Measurements from ENCODE around the gene IQSEC1. TPM values are rescaled to one million over a fixed set of nuclear protein-coding genes. Genes with fewer than 3 reads are reported as not detected.
A peak's percentile ranks its signal among the peaks of the same experiment; 100 is the strongest.

Gene IQSEC1
- total RNA-seq, 2 donors from 2014 or later: 38.0 to 62.9 TPM

- no peak overlapping the region for H3K4me3 Mint-ChIP-seq
- no peak for ATAC-seq (replicated peaks)
- peaks cover 14% of the 10 kb centered on the region for H3K36me3 Mint-ChIP-seq (ENCODE audit: low read depth)
- peaks cover 54% of the 10 kb centered on the region for H3K4me1 Mint-ChIP-seq
- H3K27ac Mint-ChIP-seq: peak overlapping the region; percentile 85
- H3K27me3 Mint-ChIP-seq: no peaks in the 10 kb centered on the region
- no peaks in the 10 kb centered on the region for H3K9me3 Mint-ChIP-seq
Measured at GRCh38 chr3:12957339-12957738, 115.9 kb downstream of the IQSEC1 start.

GRCh38 chr3:12956316-12956660 is 116.9 kb downstream of the IQSEC1 start:
- Mint-ChIP-seq H3K4me3 (no peak overlapping the region), H3K36me3 (ENCODE audit: low read depth) (peaks cover 14% of the 10 kb centered on the region), H3K4me1 (peaks cover 53% of the 10 kb centered on the region), H3K27ac (peak overlapping the region; percentile 85), H3K9me3 (no peaks in the 10 kb centered on the region), H3K27me3 (no peaks in the 10 kb centered on the region)
- ATAC-seq (replicated peaks): no peak

GRCh38 chr3:12955651-12956315 is 117.4 kb downstream of the IQSEC1 start:
- H3K4me1 Mint-ChIP-seq: peaks cover 51% of the 10 kb centered on the region
- no peaks in the 10 kb centered on the region for H3K27me3 Mint-ChIP-seq
- H3K27ac Mint-ChIP-seq: peak overlapping the region; percentile 85
- peaks cover 12% of the 10 kb centered on the region for H3K36me3 Mint-ChIP-seq (ENCODE audit: low read depth)
- no peak for ATAC-seq (replicated peaks)
- no peaks in the 10 kb centered on the region for H3K9me3 Mint-ChIP-seq
- H3K4me3 Mint-ChIP-seq: no peak overlapping the region

GRCh38 chr3:12954891-12955650 is 118.2 kb downstream of the IQSEC1 start:
- H3K4me1 Mint-ChIP-seq: peaks cover 47% of the 10 kb centered on the region
- ATAC-seq (replicated peaks): peak; percentile 79
- peak overlapping the region; percentile 84 for H3K27ac Mint-ChIP-seq
- no peaks in the 10 kb centered on the region for H3K27me3 Mint-ChIP-seq
- peaks cover 6% of the 10 kb centered on the region for H3K36me3 Mint-ChIP-seq (ENCODE audit: low read depth)
- H3K9me3 Mint-ChIP-seq: no peaks in the 10 kb centered on the region
- H3K4me3 Mint-ChIP-seq: no peak overlapping the region

GRCh38 chr3:12954180-12954579 is 119.0 kb downstream of the IQSEC1 start:
- no peaks in the 10 kb centered on the region for H3K9me3 Mint-ChIP-seq

GRCh38 chr3:12953201-12953995 is 119.8 kb downstream of the IQSEC1 start:
- Mint-ChIP-seq H3K4me1 (peaks cover 53% of the 10 kb centered on the region), H3K27ac (peak overlapping the region; percentile 84)
- no peak for ATAC-seq (replicated peaks)

More at GRCh38 chr3:12954180-12954579, 119.0 kb downstream of the IQSEC1 start:
- Mint-ChIP-seq H3K27ac (peak overlapping the region; percentile 84), H3K4me1 (peaks cover 53% of the 10 kb centered on the region), H3K4me3 (no peak overlapping the region), H3K27me3 (no peaks in the 10 kb centered on the region), H3K36me3 (ENCODE audit: low read depth) (peaks cover 6% of the 10 kb centered on the region)
- no peak for ATAC-seq (replicated peaks)

GRCh38 chr3:12952343-12953200 is 120.7 kb downstream of the IQSEC1 start:
- no peaks in the 10 kb centered on the region for H3K9me3 Mint-ChIP-seq
- H3K27ac Mint-ChIP-seq: peak overlapping the region; percentile 35
- peaks cover 52% of the 10 kb centered on the region for H3K4me1 Mint-ChIP-seq
- no peak for ATAC-seq (replicated peaks)
- no peak overlapping the region for H3K4me3 Mint-ChIP-seq
- peaks cover 16% of the 10 kb centered on the region for H3K36me3 Mint-ChIP-seq (ENCODE audit: low read depth)
- H3K27me3 Mint-ChIP-seq: no peaks in the 10 kb centered on the region

More at GRCh38 chr3:12953201-12953995, 119.8 kb downstream of the IQSEC1 start:
- Mint-ChIP-seq H3K9me3 (no peaks in the 10 kb centered on the region), H3K4me3 (no peak overlapping the region), H3K36me3 (ENCODE audit: low read depth) (peaks cover 14% of the 10 kb centered on the region), H3K27me3 (no peaks in the 10 kb centered on the region)

- no peaks in the 10 kb centered on the region for H3K27me3 Mint-ChIP-seq
- peak; percentile 91 for ATAC-seq (replicated peaks)
- H3K4me1 Mint-ChIP-seq: peaks cover 35% of the 10 kb centered on the region
- H3K9me3 Mint-ChIP-seq: no peaks in the 10 kb centered on the region
- peak overlapping the region; percentile 75 for H3K4me3 Mint-ChIP-seq
- peaks cover 10% of the 10 kb centered on the region for H3K36me3 Mint-ChIP-seq (ENCODE audit: low read depth)
- peak overlapping the region; percentile 96 for H3K27ac Mint-ChIP-seq
Measured at GRCh38 chr3:12948891-12949711, 124.1 kb downstream of the IQSEC1 start.

GRCh38 chr3:12948371-12948770 is 124.9 kb downstream of the IQSEC1 start:
- no peak for ATAC-seq (replicated peaks)
- H3K4me3 Mint-ChIP-seq: peak overlapping the region; percentile 75
- peaks cover 29% of the 10 kb centered on the region for H3K4me1 Mint-ChIP-seq
- H3K27me3 Mint-ChIP-seq: no peaks in the 10 kb centered on the region
- peak overlapping the region; percentile 96 for H3K27ac Mint-ChIP-seq
- H3K9me3 Mint-ChIP-seq: no peaks in the 10 kb centered on the region
- H3K36me3 Mint-ChIP-seq (ENCODE audit: low read depth): peaks cover 10% of the 10 kb centered on the region

- H3K9me3 Mint-ChIP-seq: no peaks in the 10 kb centered on the region
- no peaks in the 10 kb centered on the region for H3K27me3 Mint-ChIP-seq
Measured at GRCh38 chr3:12947504-12948369, 125.5 kb downstream of the IQSEC1 start.

GRCh38 chr3:12946649-12947316 is 126.4 kb downstream of the IQSEC1 start:
- no peak for ATAC-seq (replicated peaks)
- Mint-ChIP-seq H3K9me3 (no peaks in the 10 kb centered on the region), H3K4me3 (no peak overlapping the region), H3K4me1 (peaks cover 28% of the 10 kb centered on the region), H3K27me3 (no peaks in the 10 kb centered on the region), H3K36me3 (ENCODE audit: low read depth) (peaks cover 10% of the 10 kb centered on the region), H3K27ac (peak overlapping the region; percentile 96)

More at GRCh38 chr3:12947504-12948369, 125.5 kb downstream of the IQSEC1 start:
- ATAC-seq (replicated peaks): no peak
- Mint-ChIP-seq H3K36me3 (ENCODE audit: low read depth) (peaks cover 10% of the 10 kb centered on the region), H3K27ac (peak overlapping the region; percentile 96), H3K4me3 (peak overlapping the region; percentile 75), H3K4me1 (peaks cover 29% of the 10 kb centered on the region)

- no peaks in the 10 kb centered on the region for H3K9me3 Mint-ChIP-seq
- peaks cover 23% of the 10 kb centered on the region for H3K4me1 Mint-ChIP-seq
- no peak overlapping the region for H3K4me3 Mint-ChIP-seq
- peak overlapping the region; percentile 96 for H3K27ac Mint-ChIP-seq
- H3K36me3 Mint-ChIP-seq (ENCODE audit: low read depth): peaks cover 12% of the 10 kb centered on the region
- no peak for ATAC-seq (replicated peaks)
- H3K27me3 Mint-ChIP-seq: no peaks in the 10 kb centered on the region
Measured at GRCh38 chr3:12946251-12946648, 127.0 kb downstream of the IQSEC1 start.
